ENCODE results near the gene CPM. TPM values are rescaled to one million over a fixed set of nuclear protein-coding genes. Genes with fewer than 3 reads are reported as not detected.

The CPM gene
- total and polyA plus RNA-seq, 2 of the 4 experiments (the other 2 are of a cell fraction) = 2.0 to 8.8 TPM

DNA sequence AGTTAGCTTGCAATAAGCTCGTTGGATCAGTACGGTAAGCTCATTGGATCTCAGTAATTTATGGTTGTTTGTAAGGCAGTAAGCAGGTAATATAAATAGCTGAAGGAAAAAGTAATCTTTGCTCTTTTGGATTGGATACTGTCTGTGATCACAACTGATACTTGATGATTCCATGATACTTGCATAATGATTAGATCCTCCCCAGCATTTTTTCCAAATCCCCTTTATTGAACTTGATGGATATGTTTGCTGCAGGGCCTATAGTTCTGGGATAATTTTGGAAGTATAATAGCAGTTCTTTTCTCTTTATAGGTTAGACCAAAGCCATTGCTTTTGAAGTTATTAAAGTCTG, 119.8 kb downstream of the CPM start:
- no peak overlapping the region for H2BK5ac ChIP-seq (ENCODE audit: low read depth, low read length, poor library complexity, severe bottlenecking)
- dilution Hi-C loops (cut with HindIII; ENCODE audit: low sequenced_read_pairs, unreplicated experiment) (no loop called here), intact Hi-C loops (cut with micrococcal nuclease) (no loop called here), in situ Hi-C loops (cut with MboI; ENCODE audit: low sequenced_read_pairs) (no loop called here)
- no peak overlapping the region for H4K91ac ChIP-seq (ENCODE audit: insufficient read depth, low read depth, low read length)
- CTCF ChIA-PET = interaction anchor here (1.4 kb wide), 1 partner anchor 8 kb away, joined by 4 read pairs; no protein-coding TSS in a partner anchor
- peaks cover 20 to 24% of the 10 kb centered on the region in 2 experiments for H3K79me1 ChIP-seq (ENCODE audit: low read depth in 1 of 2, low read length in 2 of 2)
- ATAC-seq (ENCODE audit: low read depth) = no peak
- no peak overlapping the region for H3K4ac ChIP-seq (ENCODE audit: low read depth, low read length)
- no peaks in the 10 kb centered on the region for H3K27me3 ChIP-seq (ENCODE audit: control insufficient read depth, insufficient read depth, low read length)
- H3K18ac ChIP-seq (ENCODE audit: low read depth, low read length) = no peak overlapping the region
- H3K9me3 ChIP-seq (ENCODE audit: control insufficient read depth, insufficient read depth, low read length) = no peaks in the 10 kb centered on the region
- H2AFZ ChIP-seq (replicated peaks; ENCODE audit: low read length, poor library complexity) = no peak overlapping the region
- peak overlapping the region; percentile 36; the same call in 1 of the 2 replicates for H3K4me2 ChIP-seq (ENCODE audit: low read depth, low read length)
- no peak for TF ChIP-seq RCOR1 (IDR thresholded peaks at IDR 0.05; ENCODE audit: insufficient replicate concordance, low read length)
- TF ChIP-seq, protein P1, sequence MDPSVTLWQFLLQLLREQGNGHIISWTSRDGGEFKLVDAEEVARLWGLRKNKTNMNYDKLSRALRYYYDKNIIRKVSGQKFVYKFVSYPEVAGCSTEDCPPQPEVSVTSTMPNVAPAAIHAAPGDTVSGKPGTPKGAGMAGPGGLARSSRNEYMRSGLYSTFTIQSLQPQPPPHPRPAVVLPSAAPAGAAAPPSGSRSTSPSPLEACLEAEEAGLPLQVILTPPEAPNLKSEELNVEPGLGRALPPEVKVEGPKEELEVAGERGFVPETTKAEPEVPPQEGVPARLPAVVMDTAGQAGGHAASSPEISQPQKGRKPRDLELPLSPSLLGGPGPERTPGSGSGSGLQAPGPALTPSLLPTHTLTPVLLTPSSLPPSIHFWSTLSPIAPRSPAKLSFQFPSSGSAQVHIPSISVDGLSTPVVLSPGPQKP (IDR thresholded peaks at IDR 0.05; ENCODE audit: borderline replicate concordance, low read depth, low read length) = no peak
- no peak for TF ChIP-seq NFE2L2 (IDR thresholded peaks at IDR 0.05; ENCODE audit: low read depth, low read length)
- no peak for TF ChIP-seq MAFK (IDR thresholded peaks at IDR 0.05; ENCODE audit: low read depth, low read length)
- no peak for TF ChIP-seq RFX5 (IDR thresholded peaks at IDR 0.05; ENCODE audit: low read depth, low read length)
- TF ChIP-seq MXI1 (IDR thresholded peaks at IDR 0.05; ENCODE audit: borderline replicate concordance, low read depth, low read length) = no peak
- TF ChIP-seq, protein P2, sequence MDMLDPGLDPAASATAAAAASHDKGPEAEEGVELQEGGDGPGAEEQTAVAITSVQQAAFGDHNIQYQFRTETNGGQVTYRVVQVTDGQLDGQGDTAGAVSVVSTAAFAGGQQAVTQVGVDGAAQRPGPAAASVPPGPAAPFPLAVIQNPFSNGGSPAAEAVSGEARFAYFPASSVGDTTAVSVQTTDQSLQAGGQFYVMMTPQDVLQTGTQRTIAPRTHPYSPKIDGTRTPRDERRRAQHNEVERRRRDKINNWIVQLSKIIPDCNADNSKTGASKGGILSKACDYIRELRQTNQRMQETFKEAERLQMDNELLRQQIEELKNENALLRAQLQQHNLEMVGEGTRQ (IDR thresholded peaks at IDR 0.05; ENCODE audit: low read depth, low read length) = no peak
- TF ChIP-seq BHLHE40 (IDR thresholded peaks at IDR 0.05; ENCODE audit: low read depth, low read length) = no peak
- TF ChIP-seq CEBPB (IDR thresholded peaks at IDR 0.05; ENCODE audit: low read depth, low read length) = no peak
- TF ChIP-seq, protein P3, sequence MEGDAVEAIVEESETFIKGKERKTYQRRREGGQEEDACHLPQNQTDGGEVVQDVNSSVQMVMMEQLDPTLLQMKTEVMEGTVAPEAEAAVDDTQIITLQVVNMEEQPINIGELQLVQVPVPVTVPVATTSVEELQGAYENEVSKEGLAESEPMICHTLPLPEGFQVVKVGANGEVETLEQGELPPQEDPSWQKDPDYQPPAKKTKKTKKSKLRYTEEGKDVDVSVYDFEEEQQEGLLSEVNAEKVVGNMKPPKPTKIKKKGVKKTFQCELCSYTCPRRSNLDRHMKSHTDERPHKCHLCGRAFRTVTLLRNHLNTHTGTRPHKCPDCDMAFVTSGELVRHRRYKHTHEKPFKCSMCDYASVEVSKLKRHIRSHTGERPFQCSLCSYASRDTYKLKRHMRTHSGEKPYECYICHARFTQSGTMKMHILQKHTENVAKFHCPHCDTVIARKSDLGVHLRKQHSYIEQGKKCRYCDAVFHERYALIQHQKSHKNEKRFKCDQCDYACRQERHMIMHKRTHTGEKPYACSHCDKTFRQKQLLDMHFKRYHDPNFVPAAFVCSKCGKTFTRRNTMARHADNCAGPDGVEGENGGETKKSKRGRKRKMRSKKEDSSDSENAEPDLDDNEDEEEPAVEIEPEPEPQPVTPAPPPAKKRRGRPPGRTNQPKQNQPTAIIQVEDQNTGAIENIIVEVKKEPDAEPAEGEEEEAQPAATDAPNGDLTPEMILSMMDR (conservative IDR thresholded peaks at IDR 0.05; ENCODE audit: low read depth, low read length) = no peak
- TF ChIP-seq RAD21 (IDR thresholded peaks at IDR 0.05; ENCODE audit: low read length) = no peak
- TF ChIP-seq FOS (IDR thresholded peaks at IDR 0.05; ENCODE audit: low read depth, low read length) = no peak
- TF ChIP-seq MAZ (IDR thresholded peaks at IDR 0.05; ENCODE audit: borderline replicate concordance, low read depth, low read length) = no peak
- no peak for TF ChIP-seq CHD1 (IDR thresholded peaks at IDR 0.05; ENCODE audit: low read depth, low read length)
- TF ChIP-seq POLR2A (IDR thresholded peaks at IDR 0.05; ENCODE audit: low read depth, low read length) = no peak
- no peak for TF ChIP-seq SMC3 (IDR thresholded peaks at IDR 0.05; ENCODE audit: low read depth, low read length)
- no peak overlapping the region for H3K9ac ChIP-seq (ENCODE audit: low read depth, low read length)
- POLR2A ChIA-PET (ENCODE audit: unreplicated experiment) = interaction anchor here (0.6 kb wide), 1 partner anchor 37 kb away, joined by 6 read pairs; no protein-coding TSS in a partner anchor
- no peak overlapping the region for H3K4me3 ChIP-seq (ENCODE audit: insufficient read depth, low read depth, low read length)
- no peak overlapping the region for H2BK20ac ChIP-seq (ENCODE audit: low read depth, low read length)
- H3K36me3 ChIP-seq (ENCODE audit: control insufficient read depth, insufficient read depth, low read length) = peaks cover 50% of the 10 kb centered on the region
- peaks cover 2% of the 10 kb centered on the region; the same call in 1 of the 2 replicates for H3K4me1 ChIP-seq (ENCODE audit: control insufficient read depth, insufficient read depth, low read length)
- no peak for DNase-seq
- H2BK120ac ChIP-seq (ENCODE audit: low read depth, low read length) = no peak overlapping the region
- no TSS peak for BruUV-seq (replicated peaks)
- H3K23ac ChIP-seq (ENCODE audit: low read depth, low read length) = no peak overlapping the region
- H2AK9ac ChIP-seq (replicated peaks; ENCODE audit: low read depth, low read length, poor library complexity) = no peak overlapping the region
- H3K56ac ChIP-seq (ENCODE audit: extremely low read depth, insufficient read depth, low read length) = no peak overlapping the region
- no peak overlapping the region for H3K14ac ChIP-seq (replicated peaks; ENCODE audit: low read depth, low read length)
- H2AK5ac ChIP-seq (ENCODE audit: low read depth, low read length) = no peak overlapping the region
- H3K9me1 ChIP-seq (ENCODE audit: insufficient read depth, low read length) = no peaks in the 10 kb centered on the region
- H4K5ac ChIP-seq (ENCODE audit: low read depth, low read length) = no peak overlapping the region
- H4K8ac ChIP-seq (ENCODE audit: low read depth in 2 of 2, low read length in 2 of 2) = no peak overlapping the region
- no peak overlapping the region for H2BK15ac ChIP-seq (ENCODE audit: low read depth, low read length)
- WGBS, 2 experiments (ENCODE audit: extremely low coverage in 2 of 2, insufficient read length in 1 of 2) = no CpG with 5 or more reads among the region's 2 CpGs
- H4K20me1 ChIP-seq (ENCODE audit: insufficient read depth, low read length) = peaks cover 49% of the 10 kb centered on the region
- no peak overlapping the region for H3K27ac ChIP-seq (ENCODE audit: insufficient read depth, low read length)
